ENCODE measurements around the gene ACOT7.
"Not testable (repeated sequence)": the region's sequence is repeated elsewhere in the genome, so short reads cannot be mapped to it uniquely, and the experiment has no call there.

Gene ACOT7

DNA sequence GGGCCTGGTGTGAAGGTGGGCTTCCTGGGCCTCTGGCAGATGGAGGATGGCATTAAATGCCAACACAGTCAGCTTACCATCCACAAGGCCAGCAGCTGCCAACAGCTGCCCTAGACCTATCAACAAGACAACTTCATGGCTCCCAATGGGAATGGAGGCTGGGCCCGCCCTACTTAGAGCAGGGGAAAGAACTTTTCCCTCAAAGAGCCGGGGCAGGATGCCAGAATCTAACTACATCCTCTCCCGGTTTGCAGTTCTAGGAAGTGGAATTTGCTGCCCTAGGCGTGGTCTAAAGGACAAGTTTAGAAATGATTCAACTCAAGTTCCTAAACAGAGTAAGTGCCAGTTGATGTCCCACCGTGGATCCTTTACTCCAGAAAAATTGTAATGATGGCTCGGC is 170.9 kb downstream of the ACOT7 start:
- TF ChIP-seq, protein P1, sequence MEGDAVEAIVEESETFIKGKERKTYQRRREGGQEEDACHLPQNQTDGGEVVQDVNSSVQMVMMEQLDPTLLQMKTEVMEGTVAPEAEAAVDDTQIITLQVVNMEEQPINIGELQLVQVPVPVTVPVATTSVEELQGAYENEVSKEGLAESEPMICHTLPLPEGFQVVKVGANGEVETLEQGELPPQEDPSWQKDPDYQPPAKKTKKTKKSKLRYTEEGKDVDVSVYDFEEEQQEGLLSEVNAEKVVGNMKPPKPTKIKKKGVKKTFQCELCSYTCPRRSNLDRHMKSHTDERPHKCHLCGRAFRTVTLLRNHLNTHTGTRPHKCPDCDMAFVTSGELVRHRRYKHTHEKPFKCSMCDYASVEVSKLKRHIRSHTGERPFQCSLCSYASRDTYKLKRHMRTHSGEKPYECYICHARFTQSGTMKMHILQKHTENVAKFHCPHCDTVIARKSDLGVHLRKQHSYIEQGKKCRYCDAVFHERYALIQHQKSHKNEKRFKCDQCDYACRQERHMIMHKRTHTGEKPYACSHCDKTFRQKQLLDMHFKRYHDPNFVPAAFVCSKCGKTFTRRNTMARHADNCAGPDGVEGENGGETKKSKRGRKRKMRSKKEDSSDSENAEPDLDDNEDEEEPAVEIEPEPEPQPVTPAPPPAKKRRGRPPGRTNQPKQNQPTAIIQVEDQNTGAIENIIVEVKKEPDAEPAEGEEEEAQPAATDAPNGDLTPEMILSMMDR (IDR thresholded peaks at IDR 0.05; ENCODE audit: low read depth, low read length, missing control alignments), result no peak
- H3K4me3 ChIP-seq (ENCODE audit: low read depth, low read length), result no peak overlapping the region
- no peak for DNase-seq (ENCODE audit: low read depth)

DNA sequence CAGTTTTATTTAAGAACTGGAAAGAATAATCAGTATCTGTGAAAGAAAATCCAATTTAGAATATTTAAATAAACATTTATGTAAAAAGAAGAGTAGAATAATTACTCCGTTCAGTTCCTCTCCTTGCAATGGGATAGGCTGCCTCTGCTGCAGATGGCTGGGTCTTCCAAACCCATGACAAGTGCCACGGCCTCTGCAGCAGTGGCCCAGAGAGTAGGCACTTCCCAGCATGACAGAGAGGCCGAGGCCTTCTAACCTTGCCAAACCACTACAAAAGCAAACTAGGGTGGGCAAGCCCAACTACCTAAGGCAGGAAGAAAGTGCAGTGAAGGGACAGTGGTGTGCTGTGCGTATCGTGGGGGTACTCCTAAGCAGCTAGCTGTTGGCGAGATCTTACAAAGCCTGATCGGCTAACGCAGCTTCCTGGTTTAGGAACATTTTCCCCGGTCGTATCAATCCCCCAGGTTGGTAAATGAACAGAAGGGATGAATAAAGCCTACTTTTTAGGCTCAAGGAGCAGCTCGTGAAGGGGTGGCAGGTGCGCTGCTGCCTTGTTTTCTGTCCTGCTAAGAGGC is 172.3 kb downstream of the ACOT7 start:
- DNase-seq (ENCODE audit: low read depth), result no peak

DNA sequence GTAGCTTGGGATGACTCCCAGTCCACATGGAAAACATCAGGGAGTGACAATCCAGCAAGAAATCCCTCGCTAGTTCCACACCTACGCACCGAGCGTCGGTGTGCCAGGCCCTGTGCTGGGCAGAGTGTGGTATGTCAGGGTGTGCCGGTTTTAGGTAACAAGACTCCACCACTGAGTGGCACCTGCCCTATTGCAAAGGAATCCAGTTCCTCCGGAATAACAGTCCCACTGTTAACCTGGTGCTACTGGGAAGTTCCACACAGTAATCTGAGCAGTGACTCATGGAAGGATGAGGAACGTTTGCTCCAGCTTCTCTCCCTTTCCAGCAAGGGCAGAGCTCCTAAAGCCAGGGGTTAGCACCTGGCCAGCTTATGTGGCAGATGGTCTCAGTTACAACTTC is 173.3 kb downstream of the ACOT7 start:
- no peak overlapping the region for H3K4me3 ChIP-seq (ENCODE audit: low read depth, low read length)
- TF ChIP-seq, protein P1 (IDR thresholded peaks at IDR 0.05; ENCODE audit: low read depth, low read length, missing control alignments), result no peak
- no peak for DNase-seq (ENCODE audit: low read depth)

More for the DNA sequence above, 172.3 kb downstream of the ACOT7 start:
- TF ChIP-seq, protein P1 (IDR thresholded peaks at IDR 0.05; ENCODE audit: low read depth, low read length, missing control alignments), result no peak
- H3K4me3 ChIP-seq (ENCODE audit: low read depth, low read length), result no peak overlapping the region

DNA sequence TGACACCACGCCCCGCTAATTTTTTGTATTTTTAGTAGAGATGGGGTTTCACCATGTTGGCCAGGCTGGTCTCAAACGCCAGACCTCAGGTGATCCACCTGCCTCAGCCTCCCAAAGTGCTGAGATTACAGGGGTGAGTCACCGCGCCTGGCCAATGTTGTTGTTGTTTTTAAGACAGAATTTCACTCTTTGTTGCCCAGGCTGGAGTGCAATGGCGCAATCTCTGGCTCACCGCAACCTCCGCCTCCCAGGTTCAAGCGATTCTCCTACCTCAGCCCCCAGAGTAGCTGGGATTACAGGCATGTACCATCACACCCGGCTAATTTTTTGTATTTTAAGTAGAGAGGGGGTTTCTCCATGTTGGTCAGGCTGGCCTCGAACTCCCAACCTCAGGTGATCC is 173.9 kb downstream of the ACOT7 start:
- H3K4me3 ChIP-seq (ENCODE audit: low read depth, low read length); DNase-seq (ENCODE audit: low read depth): not testable (repeated sequence)

DNA sequence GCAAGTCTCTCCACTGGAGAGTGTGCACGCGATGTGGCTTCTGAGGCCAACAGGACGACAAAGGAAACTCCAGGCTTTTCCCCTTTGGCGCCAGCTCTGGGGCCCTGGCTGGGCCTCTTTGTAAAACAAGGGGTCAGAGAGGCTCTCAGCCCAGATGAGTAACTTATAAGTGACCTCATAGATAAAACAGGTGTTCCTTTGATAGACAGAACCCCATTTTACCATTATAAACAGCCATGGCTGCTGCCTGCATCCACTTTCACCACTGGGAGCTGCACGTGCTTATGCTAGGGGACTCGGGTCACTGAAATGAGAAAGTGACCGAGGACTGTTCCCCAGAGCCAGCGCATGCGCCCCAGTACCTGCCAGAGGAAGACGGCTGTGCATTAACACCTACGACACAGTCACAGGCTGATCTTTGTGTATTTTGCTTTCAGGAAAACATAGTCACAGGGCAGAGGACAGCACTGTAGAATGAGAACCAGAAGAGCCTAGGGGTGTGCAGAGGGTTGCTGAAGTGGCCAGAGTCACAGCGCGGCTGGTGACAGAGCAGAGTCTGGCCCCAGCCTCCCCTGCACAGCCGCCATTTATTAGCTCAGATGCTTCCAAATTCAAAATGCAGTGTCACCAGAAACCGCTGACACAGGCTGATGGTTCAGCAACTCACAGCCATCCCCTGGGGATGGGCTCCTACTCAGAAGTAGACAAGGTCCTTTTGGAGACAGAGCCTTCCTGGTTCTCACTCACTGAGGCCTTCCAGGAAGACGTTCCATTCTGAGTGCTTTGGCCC is 175.0 kb downstream of the ACOT7 start:
- TF ChIP-seq, protein P1 (IDR thresholded peaks at IDR 0.05; ENCODE audit: low read depth, low read length, missing control alignments), result no peak
- no peak overlapping the region for H3K4me3 ChIP-seq (ENCODE audit: low read depth, low read length)
- DNase-seq (ENCODE audit: low read depth), result no peak
